K562 (cell line): ENCODE measurements around the gene NOP14. TPM values are rescaled to one million over a fixed set of nuclear protein-coding genes. Genes with fewer than 3 reads are reported as not detected.

Source experiments
- ADNP ChIP-seq: fragments of 200-800 bp; sonication (Bioruptor generic); IDR thresholded peaks from 2 replicates; pipeline ENCODE4 v1.6.1; 2016; ENCODE audit warnings: missing genetic modification characterization, missing compliant biosample characterization
- ATF1 ChIP-seq, 2 experiments: fragments of 450-650 bp in 1 of 2; IDR thresholded peaks; 2 replicates each; pipeline ENCODE4 v1.6.1; 2016; ENCODE audit warnings: missing compliant biosample characterization in 1 of 2, missing genetic modification characterization in 1 of 2
- BCOR ChIP-seq: fragments of 450-650 bp; IDR thresholded peaks from 2 replicates; pipeline ENCODE4 v1.6.1; 2016
- CSDE1 ChIP-seq, 2 experiments: fragments of 450-650 bp; IDR thresholded peaks; 2 replicates each; pipeline ENCODE4 v1.6.1; 2016; ENCODE audit warnings: mild to moderate bottlenecking in 1 of 2
- EP300 ChIP-seq: IDR thresholded peaks from 2 replicates; pipeline ENCODE4 v1.6.1; 2012; ENCODE audit warnings: low read length, improper control_type of control experiment
- HDAC8 ChIP-seq: fragments of 450-650 bp; IDR thresholded peaks from 2 replicates; pipeline ENCODE4 v1.6.1; 2016; ENCODE audit warnings: mild to moderate bottlenecking, missing genetic modification characterization, moderate library complexity, missing compliant biosample characterization
- MXI1 ChIP-seq: IDR thresholded peaks from 2 replicates; pipeline ENCODE4 v1.6.1; 2011; ENCODE audit warnings: low read depth, mild to moderate bottlenecking, improper control_type of control experiment, low read length
- NR4A1 ChIP-seq, 2 experiments: fragments of 250-450 bp in 1 of 2; fragments of 450-650 bp in 1 of 2; sonication (Bioruptor Pico) in 1 of 2; IDR thresholded peaks; 2 replicates each; pipeline versions ENCODE4 v1.4.0 to v1.6.1; 2016 to 2020; ENCODE audit warnings: mild to moderate bottlenecking in 2 of 2, missing compliant biosample characterization in 1 of 2, missing genetic modification characterization in 1 of 2, moderate library complexity in 1 of 2
- POLR2B ChIP-seq: fragments of 450-650 bp; IDR thresholded peaks from 2 replicates; pipeline ENCODE4 v1.6.1; 2018; ENCODE audit warnings: low read depth; ENCODE audit not compliant: partially characterized antibody
- PTRF ChIP-seq: fragments of 450-650 bp; IDR thresholded peaks from 2 replicates; pipeline ENCODE4 v1.6.1; 2016; ENCODE audit warnings: mild to moderate bottlenecking, missing genetic modification characterization, missing compliant biosample characterization
- RFX1 ChIP-seq: fragments of 450-650 bp; IDR thresholded peaks from 2 replicates; pipeline ENCODE4 v1.6.1; 2016; ENCODE audit warnings: mild to moderate bottlenecking, moderate library complexity
- TAF7 ChIP-seq: fragments of 450-650 bp; IDR thresholded peaks from 2 replicates; pipeline ENCODE4 v1.6.1; 2016; ENCODE audit warnings: missing genetic modification characterization, missing compliant biosample characterization
- polyA plus RNA-seq, 8 experiments: library from polyadenylated mRNA; depleted of rRNA in 4 of 8; stranded (reverse) in 5 of 8; unstranded in 3 of 8; fragments of >200 nt; fragmentation: Nextera tagmentation in 2 of 8; fragmentation: Illumina TruSeq in 1 of 8; extraction: Ambion mirVana in 2 of 8; extraction: Trizol in 1 of 8; gene quantifications; 2 replicates each; pipeline versions ENCODE4 v1.2.1 to v1.2.3, GENCODE V29; 2011 to 2014; ENCODE audit warnings: inconsistent platforms in 1 of 8, missing spikeins in 1 of 8
- total RNA-seq, 7 experiments: library from RNA; depleted of rRNA in 6 of 7; stranded (reverse); fragments of >200 nt in 6 of 7; fragmentation: Illumina TruSeq in 2 of 7; extraction: Trizol in 2 of 7; gene quantifications; 2 replicates each; pipeline versions ENCODE4 v1.2.1 to v1.2.3, GENCODE V29; 2011 to 2021; ENCODE audit warnings: low replicate concordance in 1 of 7
- TF ChIP-seq, protein P1 (sequence below): fragments of 150-350 bp; conservative IDR thresholded peaks from 2 replicates; pipeline ENCODE4 v1.6.1; 2014; ENCODE audit warnings: low read length
- TF ChIP-seq, protein P2 (sequence below): fragments of 250-450 bp; sonication (Bioruptor Pico); IDR thresholded peaks from 2 replicates; pipeline ENCODE4 v1.8.0; 2022; ENCODE audit warnings: inconsistent platforms
- TF ChIP-seq, protein P3 (sequence below): fragments of 450-650 bp; IDR thresholded peaks from 2 replicates; pipeline ENCODE4 v1.6.1; 2018; ENCODE audit not compliant: partially characterized antibody
- TF ChIP-seq, protein P4 (sequence below): fragments of 450-650 bp; formaldehyde crosslinking; IDR thresholded peaks from 2 replicates; pipeline ENCODE4 v1.4.0; 2022; ENCODE audit warnings: mild to moderate bottlenecking, moderate library complexity

NOP14 gene
- total and polyA plus RNA-seq, 9 of the 15 experiments (the other 6 are each of a cell fraction or from before 2014, with no cell fraction given), result 12.7 to 76.0 (median 50.9) TPM

DNA sequence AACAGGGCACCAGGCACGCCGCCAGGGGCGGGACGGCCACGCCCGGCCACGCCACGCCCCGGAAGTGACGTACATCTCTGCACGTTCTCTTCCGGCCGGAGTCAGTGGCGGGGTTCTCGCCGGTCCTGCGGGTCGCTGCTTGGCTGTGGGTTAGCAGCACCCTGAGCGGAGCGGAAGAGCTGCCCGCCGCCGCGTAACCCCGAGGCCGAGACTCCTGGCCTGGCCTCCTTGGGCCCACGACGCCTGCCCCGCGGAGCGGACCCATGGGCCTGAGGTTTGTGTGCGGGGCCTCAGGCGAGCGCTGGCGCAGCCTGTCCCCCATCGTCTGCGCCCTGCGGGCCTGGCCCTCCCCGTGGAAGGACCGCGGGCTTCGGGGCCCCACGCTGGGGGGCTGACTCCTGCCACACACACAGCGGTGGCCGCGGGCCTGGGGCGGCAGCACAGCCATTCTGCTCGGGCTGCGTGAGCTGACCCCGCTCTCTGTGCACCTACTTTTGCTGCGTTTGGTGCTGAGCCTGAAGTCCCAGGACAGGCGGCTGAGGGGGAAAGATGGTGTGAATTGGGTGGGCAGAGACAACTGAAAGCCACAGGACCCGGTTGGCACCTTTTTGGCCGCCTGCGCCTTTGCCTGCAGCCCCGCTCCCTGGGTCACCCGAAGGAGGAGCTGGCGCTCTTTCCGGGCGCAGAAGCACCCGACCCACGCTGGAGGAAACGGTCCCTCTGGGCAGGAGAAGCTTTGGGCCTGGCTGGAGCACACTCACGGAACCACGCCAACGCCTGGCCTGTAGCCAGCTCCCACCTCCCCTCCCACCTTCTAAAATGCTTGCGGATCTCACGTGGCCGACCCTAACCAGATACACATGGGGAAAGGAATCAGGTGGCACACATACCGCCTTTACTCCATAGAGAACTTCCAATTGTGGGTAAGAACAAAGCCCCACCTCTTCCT is 28.1 kb downstream of the NOP14 start (continued):
- TF ChIP-seq PTRF (no peak), EP300 (no peak), BCOR (peak; percentile 6; the same call in 1 of the 2 replicates), MXI1 (peak; percentile 81; the same call in 1 of the 2 replicates), CSDE1 (IDR thresholded peaks at IDR 0.05) (no peak), ATF1 (CRISPR knock-in tag; IDR thresholded peaks at IDR 0.05) (no peak), ATF1 (tag; IDR thresholded peaks at IDR 0.05) (peak; percentile 91), NR4A1 (CRISPR knock-in tag; IDR thresholded peaks at IDR 0.05) (no peak), NR4A1 (tag; IDR thresholded peaks at IDR 0.05) (no peak), POLR2B (peak; percentile 87), RFX1 (no peak), ADNP (tag) (no peak), TAF7 (tag) (0 out of 2 replicates have a peak, but pooled peaks have one; percentile 11), HDAC8 (tag) (no peak)
- TF ChIP-seq, protein P1, sequence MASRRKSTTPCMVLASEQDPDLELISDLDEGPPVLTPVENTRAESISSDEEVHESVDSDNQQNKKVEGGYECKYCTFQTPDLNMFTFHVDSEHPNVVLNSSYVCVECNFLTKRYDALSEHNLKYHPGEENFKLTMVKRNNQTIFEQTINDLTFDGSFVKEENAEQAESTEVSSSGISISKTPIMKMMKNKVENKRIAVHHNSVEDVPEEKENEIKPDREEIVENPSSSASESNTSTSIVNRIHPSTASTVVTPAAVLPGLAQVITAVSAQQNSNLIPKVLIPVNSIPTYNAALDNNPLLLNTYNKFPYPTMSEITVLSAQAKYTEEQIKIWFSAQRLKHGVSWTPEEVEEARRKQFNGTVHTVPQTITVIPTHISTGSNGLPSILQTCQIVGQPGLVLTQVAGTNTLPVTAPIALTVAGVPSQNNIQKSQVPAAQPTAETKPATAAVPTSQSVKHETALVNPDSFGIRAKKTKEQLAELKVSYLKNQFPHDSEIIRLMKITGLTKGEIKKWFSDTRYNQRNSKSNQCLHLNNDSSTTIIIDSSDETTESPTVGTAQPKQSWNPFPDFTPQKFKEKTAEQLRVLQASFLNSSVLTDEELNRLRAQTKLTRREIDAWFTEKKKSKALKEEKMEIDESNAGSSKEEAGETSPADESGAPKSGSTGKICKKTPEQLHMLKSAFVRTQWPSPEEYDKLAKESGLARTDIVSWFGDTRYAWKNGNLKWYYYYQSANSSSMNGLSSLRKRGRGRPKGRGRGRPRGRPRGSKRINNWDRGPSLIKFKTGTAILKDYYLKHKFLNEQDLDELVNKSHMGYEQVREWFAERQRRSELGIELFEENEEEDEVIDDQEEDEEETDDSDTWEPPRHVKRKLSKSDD, result no peak
- TF ChIP-seq, protein P2, sequence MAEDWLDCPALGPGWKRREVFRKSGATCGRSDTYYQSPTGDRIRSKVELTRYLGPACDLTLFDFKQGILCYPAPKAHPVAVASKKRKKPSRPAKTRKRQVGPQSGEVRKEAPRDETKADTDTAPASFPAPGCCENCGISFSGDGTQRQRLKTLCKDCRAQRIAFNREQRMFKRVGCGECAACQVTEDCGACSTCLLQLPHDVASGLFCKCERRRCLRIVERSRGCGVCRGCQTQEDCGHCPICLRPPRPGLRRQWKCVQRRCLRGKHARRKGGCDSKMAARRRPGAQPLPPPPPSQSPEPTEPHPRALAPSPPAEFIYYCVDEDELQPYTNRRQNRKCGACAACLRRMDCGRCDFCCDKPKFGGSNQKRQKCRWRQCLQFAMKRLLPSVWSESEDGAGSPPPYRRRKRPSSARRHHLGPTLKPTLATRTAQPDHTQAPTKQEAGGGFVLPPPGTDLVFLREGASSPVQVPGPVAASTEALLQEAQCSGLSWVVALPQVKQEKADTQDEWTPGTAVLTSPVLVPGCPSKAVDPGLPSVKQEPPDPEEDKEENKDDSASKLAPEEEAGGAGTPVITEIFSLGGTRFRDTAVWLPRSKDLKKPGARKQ (CRISPR knock-in tag), result no peak
- TF ChIP-seq, protein P3, sequence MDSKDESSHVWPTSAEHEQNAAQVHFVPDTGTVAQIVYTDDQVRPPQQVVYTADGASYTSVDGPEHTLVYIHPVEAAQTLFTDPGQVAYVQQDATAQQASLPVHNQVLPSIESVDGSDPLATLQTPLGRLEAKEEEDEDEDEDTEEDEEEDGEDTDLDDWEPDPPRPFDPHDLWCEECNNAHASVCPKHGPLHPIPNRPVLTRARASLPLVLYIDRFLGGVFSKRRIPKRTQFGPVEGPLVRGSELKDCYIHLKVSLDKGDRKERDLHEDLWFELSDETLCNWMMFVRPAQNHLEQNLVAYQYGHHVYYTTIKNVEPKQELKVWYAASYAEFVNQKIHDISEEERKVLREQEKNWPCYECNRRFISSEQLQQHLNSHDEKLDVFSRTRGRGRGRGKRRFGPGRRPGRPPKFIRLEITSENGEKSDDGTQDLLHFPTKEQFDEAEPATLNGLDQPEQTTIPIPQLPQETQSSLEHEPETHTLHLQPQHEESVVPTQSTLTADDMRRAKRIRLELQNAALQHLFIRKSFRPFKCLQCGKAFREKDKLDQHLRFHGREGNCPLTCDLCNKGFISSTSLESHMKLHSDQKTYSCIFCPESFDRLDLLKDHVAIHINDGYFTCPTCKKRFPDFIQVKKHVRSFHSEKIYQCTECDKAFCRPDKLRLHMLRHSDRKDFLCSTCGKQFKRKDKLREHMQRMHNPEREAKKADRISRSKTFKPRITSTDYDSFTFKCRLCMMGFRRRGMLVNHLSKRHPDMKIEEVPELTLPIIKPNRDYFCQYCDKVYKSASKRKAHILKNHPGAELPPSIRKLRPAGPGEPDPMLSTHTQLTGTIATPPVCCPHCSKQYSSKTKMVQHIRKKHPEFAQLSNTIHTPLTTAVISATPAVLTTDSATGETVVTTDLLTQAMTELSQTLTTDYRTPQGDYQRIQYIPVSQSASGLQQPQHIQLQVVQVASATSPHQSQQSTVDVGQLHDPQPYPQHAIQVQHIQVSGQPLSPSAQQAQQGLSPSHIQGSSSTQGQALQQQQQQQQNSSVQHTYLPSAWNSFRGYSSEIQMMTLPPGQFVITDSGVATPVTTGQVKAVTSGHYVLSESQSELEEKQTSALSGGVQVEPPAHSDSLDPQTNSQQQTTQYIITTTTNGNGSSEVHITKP, result peak; percentile 26
- TF ChIP-seq, protein P4, sequence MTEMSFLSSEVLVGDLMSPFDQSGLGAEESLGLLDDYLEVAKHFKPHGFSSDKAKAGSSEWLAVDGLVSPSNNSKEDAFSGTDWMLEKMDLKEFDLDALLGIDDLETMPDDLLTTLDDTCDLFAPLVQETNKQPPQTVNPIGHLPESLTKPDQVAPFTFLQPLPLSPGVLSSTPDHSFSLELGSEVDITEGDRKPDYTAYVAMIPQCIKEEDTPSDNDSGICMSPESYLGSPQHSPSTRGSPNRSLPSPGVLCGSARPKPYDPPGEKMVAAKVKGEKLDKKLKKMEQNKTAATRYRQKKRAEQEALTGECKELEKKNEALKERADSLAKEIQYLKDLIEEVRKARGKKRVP, result no peak
